WTC11 (cell line): ENCODE data around the gene ARHGAP42. TPM values are rescaled to one million over a fixed set of nuclear protein-coding genes. Genes with fewer than 3 reads are reported as not detected.

Experiments used
- ATAC-seq: fragments of 200-7000 bp; cut with Tn5 transposase; 2 replicates; pipeline ENCODE4 v1.10.0; 2021; ENCODE audit warnings: mild to moderate bottlenecking, moderate library complexity
- CTCF ChIA-PET: fragments of 300-600 bp; sonication (Branson Sonifier 250); formaldehyde crosslinking; loops from one replicate; lab custom pipeline; 2021; ENCODE audit warnings: antibody characterized with exemption; lab: Charles Lee
- POLR2A ChIA-PET: fragments of 350-600 bp; sonication (Branson Sonifier 250); formaldehyde crosslinking; loops from one replicate; lab custom pipeline; 2021; ENCODE audit warnings: antibody characterized with exemption; lab: Charles Lee
- DNase-seq: peaks from one replicate; pipeline ENCODE4 v3.0.0; 2021; ENCODE audit warnings: low spot score
- H3K27ac Mint-ChIP-seq: 2 replicates; pipeline ENCODE4 v1.8.0; 2021; ENCODE audit warnings: mixed read lengths
- H3K27me3 Mint-ChIP-seq: 2 replicates; pipeline ENCODE4 v1.8.0; 2021; ENCODE audit warnings: low read depth, mild to moderate bottlenecking, moderate library complexity, mixed read lengths
- H3K36me3 Mint-ChIP-seq: 2 replicates; pipeline ENCODE4 v1.8.0; 2021; ENCODE audit warnings: mixed read lengths
- H3K4me1 Mint-ChIP-seq: 2 replicates; pipeline ENCODE4 v1.8.0; 2022; ENCODE audit warnings: mixed read lengths
- H3K4me3 Mint-ChIP-seq: 2 replicates; pipeline ENCODE4 v1.8.0; 2021; ENCODE audit warnings: mild to moderate bottlenecking, moderate library complexity, mixed read lengths
- H3K9me3 Mint-ChIP-seq: 2 replicates; pipeline ENCODE4 v1.8.0; 2021; ENCODE audit warnings: mixed read lengths
- ESRRA ChIP-seq: sonication (generic); formaldehyde crosslinking; IDR thresholded peaks from 2 replicates; pipeline ENCODE4 v1.8.1; 2022; ENCODE audit warnings: mild to moderate bottlenecking, missing genetic modification reagents, borderline replicate concordance
- NFATC4 ChIP-seq: fragments of 250-450 bp; sonication (Bioruptor Pico); IDR thresholded peaks from 2 replicates; pipeline ENCODE4 v1.9.0; 2021; ENCODE audit warnings: mild to moderate bottlenecking
- NR1H2 ChIP-seq: sonication (generic); formaldehyde crosslinking; IDR thresholded peaks from 2 replicates; pipeline ENCODE4 v1.9.0; 2021; ENCODE audit warnings: mild to moderate bottlenecking, moderate library complexity, missing genetic modification reagents
- NR2C2 ChIP-seq: sonication (generic); formaldehyde crosslinking; IDR thresholded peaks from 2 replicates; pipeline ENCODE4 v1.8.0; 2022; ENCODE audit warnings: mild to moderate bottlenecking, missing genetic modification reagents
- SMAD3 ChIP-seq: sonication (generic); formaldehyde crosslinking; IDR thresholded peaks from 2 replicates; pipeline ENCODE4 v1.8.0; 2022; ENCODE audit warnings: missing genetic modification reagents, mild to moderate bottlenecking, borderline replicate concordance
- SMAD4 ChIP-seq: sonication (generic); formaldehyde crosslinking; IDR thresholded peaks from 2 replicates; pipeline ENCODE4 v1.8.0; 2022; ENCODE audit warnings: mild to moderate bottlenecking, missing genetic modification reagents
- TCF7 ChIP-seq: sonication (generic); formaldehyde crosslinking; IDR thresholded peaks from 2 replicates; pipeline ENCODE4 v1.8.0; 2022; ENCODE audit warnings: mild to moderate bottlenecking, low read depth, missing genetic modification reagents, moderate library complexity
- ZNF121 ChIP-seq: sonication (generic); formaldehyde crosslinking; IDR thresholded peaks from 2 replicates; pipeline ENCODE4 v1.8.0; 2023; ENCODE audit warnings: missing genetic modification reagents
- ZNF138 ChIP-seq: sonication (generic); formaldehyde crosslinking; conservative IDR thresholded peaks from 2 replicates; pipeline ENCODE4 v1.8.1; 2022; ENCODE audit warnings: mild to moderate bottlenecking, moderate library complexity, missing genetic modification reagents
- ZNF219 ChIP-seq: sonication (generic); formaldehyde crosslinking; IDR thresholded peaks from 2 replicates; pipeline ENCODE4 v1.8.0; 2023; ENCODE audit warnings: missing genetic modification reagents, mild to moderate bottlenecking, borderline replicate concordance
- ZNF232 ChIP-seq: sonication (generic); formaldehyde crosslinking; IDR thresholded peaks from 2 replicates; pipeline ENCODE4 v1.8.0; 2022; ENCODE audit warnings: mild to moderate bottlenecking, missing genetic modification reagents
- ZNF396 ChIP-seq: fragments of 250-450 bp; sonication (Bioruptor Pico); IDR thresholded peaks from 2 replicates; pipeline ENCODE4 v1.8.0; 2021; ENCODE audit warnings: mild to moderate bottlenecking, moderate library complexity, borderline replicate concordance
- ZNF416 ChIP-seq: fragments of 250-450 bp; sonication (Bioruptor Pico); IDR thresholded peaks from 2 replicates; pipeline ENCODE4 v1.9.0; 2021; ENCODE audit warnings: mild to moderate bottlenecking, inconsistent platforms
- ZNF423 ChIP-seq: fragments of 250-450 bp; sonication (Bioruptor Pico); IDR thresholded peaks from 2 replicates; pipeline ENCODE4 v2.1.2; 2022; ENCODE audit warnings: mild to moderate bottlenecking, moderate library complexity
- total RNA-seq: library from RNA; stranded (reverse); gene quantifications from 3 replicates; pipeline ENCODE4 v1.2.3, GENCODE V29; 2021
- TF ChIP-seq, protein P1 (sequence below): sonication (generic); formaldehyde crosslinking; IDR thresholded peaks from 2 replicates; pipeline ENCODE4 v1.8.1; 2023; ENCODE audit warnings: mild to moderate bottlenecking, moderate library complexity, missing genetic modification reagents
- TF ChIP-seq, protein P2 (sequence below): sonication (generic); formaldehyde crosslinking; IDR thresholded peaks from 2 replicates; pipeline ENCODE4 v1.8.1; 2023; ENCODE audit warnings: mild to moderate bottlenecking, missing genetic modification reagents, moderate library complexity
- TF ChIP-seq, protein P3 (sequence below): fragments of 250-450 bp; sonication (Bioruptor Pico); IDR thresholded peaks from 2 replicates; pipeline ENCODE4 v1.8.0; 2021; ENCODE audit warnings: mild to moderate bottlenecking
- TF ChIP-seq, protein P4 (sequence below): sonication (generic); formaldehyde crosslinking; IDR thresholded peaks from 2 replicates; pipeline ENCODE4 v1.8.1; 2022; ENCODE audit warnings: low read depth, missing genetic modification reagents, borderline replicate concordance
- TF ChIP-seq, protein P5 (sequence below): fragments of 250-450 bp; sonication (Bioruptor Pico); conservative IDR thresholded peaks from 2 replicates; pipeline ENCODE4 v1.9.0; 2021; ENCODE audit warnings: mild to moderate bottlenecking
- TF ChIP-seq, protein P6 (sequence below): sonication (generic); formaldehyde crosslinking; IDR thresholded peaks from 2 replicates; pipeline ENCODE4 v1.8.1; 2023; ENCODE audit warnings: mild to moderate bottlenecking, missing genetic modification reagents
- TF ChIP-seq, protein P7 (sequence below): sonication (generic); formaldehyde crosslinking; IDR thresholded peaks from 2 replicates; pipeline ENCODE4 v1.8.0; 2022; ENCODE audit warnings: missing genetic modification reagents

ARHGAP42 gene
- total RNA-seq, 1 experiment from 2014 or later = 32.5 TPM

DNA sequence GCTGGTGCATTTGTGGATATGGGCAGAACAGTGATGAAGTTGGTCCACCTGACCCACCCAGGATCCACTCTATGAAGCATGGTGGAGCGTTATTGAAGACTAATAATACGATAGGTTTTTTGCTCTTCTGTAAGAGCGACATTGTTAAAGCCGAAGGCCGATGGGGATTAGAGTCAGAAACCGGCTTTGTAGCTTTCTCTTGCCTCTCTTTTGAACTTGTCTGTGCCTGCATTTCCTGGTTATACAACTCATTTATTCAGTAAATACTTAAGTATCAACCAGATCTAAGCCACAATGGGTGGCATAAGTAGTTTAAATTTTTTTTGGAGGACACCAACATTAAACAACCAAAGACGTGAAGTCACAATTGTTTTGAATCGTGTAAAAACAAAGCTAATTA lies 93.4 kb downstream of the ARHGAP42 start:
- ATAC-seq (no peak), DNase-seq (no peak)
- Mint-ChIP-seq H3K4me1 (peaks cover 26% of the 10 kb centered on the region), H3K36me3 (no peaks in the 10 kb centered on the region), H3K27me3 (no peaks in the 10 kb centered on the region), H3K27ac (peak overlapping the region; percentile 63; the same call in 1 of the 2 replicates), H3K4me3 (no peak overlapping the region), H3K9me3 (no peaks in the 10 kb centered on the region)
- POLR2A ChIA-PET = no interaction called here
- CTCF ChIA-PET = no interaction called here
- no peak for TF ChIP-seq SMAD4 (CRISPR knock-in tag)
- TF ChIP-seq, protein P1, sequence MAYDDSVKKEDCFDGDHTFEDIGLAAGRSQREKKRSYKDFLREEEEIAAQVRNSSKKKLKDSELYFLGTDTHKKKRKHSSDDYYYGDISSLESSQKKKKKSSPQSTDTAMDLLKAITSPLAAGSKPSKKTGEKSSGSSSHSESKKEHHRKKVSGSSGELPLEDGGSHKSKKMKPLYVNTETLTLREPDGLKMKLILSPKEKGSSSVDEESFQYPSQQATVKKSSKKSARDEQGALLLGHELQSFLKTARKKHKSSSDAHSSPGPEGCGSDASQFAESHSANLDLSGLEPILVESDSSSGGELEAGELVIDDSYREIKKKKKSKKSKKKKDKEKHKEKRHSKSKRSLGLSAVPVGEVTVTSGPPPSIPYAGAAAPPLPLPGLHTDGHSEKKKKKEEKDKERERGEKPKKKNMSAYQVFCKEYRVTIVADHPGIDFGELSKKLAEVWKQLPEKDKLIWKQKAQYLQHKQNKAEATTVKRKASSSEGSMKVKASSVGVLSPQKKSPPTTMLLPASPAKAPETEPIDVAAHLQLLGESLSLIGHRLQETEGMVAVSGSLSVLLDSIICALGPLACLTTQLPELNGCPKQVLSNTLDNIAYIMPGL = no peak
- no peak for TF ChIP-seq ZNF232 (CRISPR knock-in tag)
- TF ChIP-seq SMAD3 (CRISPR knock-in tag) = no peak
- TF ChIP-seq, protein P2, sequence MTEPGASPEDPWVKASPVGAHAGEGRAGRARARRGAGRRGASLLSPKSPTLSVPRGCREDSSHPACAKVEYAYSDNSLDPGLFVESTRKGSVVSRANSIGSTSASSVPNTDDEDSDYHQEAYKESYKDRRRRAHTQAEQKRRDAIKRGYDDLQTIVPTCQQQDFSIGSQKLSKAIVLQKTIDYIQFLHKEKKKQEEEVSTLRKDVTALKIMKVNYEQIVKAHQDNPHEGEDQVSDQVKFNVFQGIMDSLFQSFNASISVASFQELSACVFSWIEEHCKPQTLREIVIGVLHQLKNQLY (CRISPR knock-in tag) = no peak
- TF ChIP-seq ZNF138 (CRISPR knock-in tag) = no peak
- no peak for TF ChIP-seq NR2C2 (CRISPR knock-in tag)
- TF ChIP-seq, protein P3, sequence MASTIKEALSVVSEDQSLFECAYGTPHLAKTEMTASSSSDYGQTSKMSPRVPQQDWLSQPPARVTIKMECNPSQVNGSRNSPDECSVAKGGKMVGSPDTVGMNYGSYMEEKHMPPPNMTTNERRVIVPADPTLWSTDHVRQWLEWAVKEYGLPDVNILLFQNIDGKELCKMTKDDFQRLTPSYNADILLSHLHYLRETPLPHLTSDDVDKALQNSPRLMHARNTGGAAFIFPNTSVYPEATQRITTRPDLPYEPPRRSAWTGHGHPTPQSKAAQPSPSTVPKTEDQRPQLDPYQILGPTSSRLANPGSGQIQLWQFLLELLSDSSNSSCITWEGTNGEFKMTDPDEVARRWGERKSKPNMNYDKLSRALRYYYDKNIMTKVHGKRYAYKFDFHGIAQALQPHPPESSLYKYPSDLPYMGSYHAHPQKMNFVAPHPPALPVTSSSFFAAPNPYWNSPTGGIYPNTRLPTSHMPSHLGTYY = no peak
- no peak for TF ChIP-seq TCF7 (CRISPR knock-in tag)
- no peak for TF ChIP-seq ZNF416
- TF ChIP-seq, protein P4, sequence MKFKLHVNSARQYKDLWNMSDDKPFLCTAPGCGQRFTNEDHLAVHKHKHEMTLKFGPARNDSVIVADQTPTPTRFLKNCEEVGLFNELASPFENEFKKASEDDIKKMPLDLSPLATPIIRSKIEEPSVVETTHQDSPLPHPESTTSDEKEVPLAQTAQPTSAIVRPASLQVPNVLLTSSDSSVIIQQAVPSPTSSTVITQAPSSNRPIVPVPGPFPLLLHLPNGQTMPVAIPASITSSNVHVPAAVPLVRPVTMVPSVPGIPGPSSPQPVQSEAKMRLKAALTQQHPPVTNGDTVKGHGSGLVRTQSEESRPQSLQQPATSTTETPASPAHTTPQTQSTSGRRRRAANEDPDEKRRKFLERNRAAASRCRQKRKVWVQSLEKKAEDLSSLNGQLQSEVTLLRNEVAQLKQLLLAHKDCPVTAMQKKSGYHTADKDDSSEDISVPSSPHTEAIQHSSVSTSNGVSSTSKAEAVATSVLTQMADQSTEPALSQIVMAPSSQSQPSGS (CRISPR knock-in tag) = no peak

DNA sequence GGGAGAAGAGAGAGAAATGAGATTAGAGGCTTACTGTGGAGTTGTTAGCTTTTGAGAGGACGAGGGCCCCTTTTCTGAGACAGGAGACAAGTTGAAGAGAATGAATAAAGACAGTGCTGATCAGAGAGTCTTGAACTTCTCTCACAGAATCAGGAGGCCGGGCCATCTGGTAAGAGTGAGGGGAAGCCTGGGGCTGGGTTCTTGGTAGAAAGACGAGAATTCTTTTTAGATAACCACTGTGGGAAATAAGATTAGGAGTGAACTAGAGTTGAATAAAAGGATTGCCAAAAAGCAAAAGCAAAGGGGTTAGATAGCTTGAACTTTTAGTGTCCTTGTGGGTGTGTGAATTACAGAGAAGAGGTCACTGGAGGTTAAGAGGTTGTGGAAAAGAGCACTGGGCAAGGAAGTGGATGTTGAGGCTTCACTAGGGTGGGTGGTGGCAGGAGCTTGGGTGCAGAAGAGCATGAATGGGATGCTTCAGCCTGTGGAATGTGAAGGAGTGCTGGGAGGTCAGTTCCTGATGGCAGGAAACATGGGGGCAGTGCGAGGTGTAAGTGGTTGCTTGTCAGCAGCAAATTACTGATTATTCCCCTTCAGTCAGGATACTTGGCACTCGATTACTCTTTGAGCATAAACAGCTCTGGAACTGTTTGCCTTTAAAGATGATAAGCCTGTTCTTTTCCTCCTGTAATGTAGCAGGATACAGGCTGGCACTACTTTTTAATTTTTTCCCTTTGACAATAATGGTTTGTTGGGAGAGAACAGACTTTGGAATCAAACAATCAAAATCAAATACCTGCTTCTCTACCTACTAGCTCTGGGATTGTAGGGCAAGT lies 98.3 kb downstream of the ARHGAP42 start:
- Mint-ChIP-seq H3K27me3 (no peaks in the 10 kb centered on the region), H3K9me3 (no peaks in the 10 kb centered on the region), H3K27ac (no peak overlapping the region), H3K36me3 (no peaks in the 10 kb centered on the region), H3K4me1 (peaks cover 37% of the 10 kb centered on the region), H3K4me3 (no peak overlapping the region)
- POLR2A ChIA-PET = interaction anchor here (0.6 kb wide), 1 partner anchor 41 kb away, joined by 6 read pairs; no protein-coding TSS in a partner anchor
- DNase-seq = no peak
- CTCF ChIA-PET = no interaction called here
- peak; percentile 89 for ATAC-seq
- TF ChIP-seq NR1H2 (CRISPR knock-in tag) (no peak), ZNF219 (CRISPR knock-in tag) (no peak), ZNF232 (CRISPR knock-in tag) (no peak), NFATC4 (no peak), ZNF396 (CRISPR knock-in tag) (no peak), ZNF423 (CRISPR knock-in tag) (no peak), ZNF121 (CRISPR knock-in tag) (no peak), ZNF416 (no peak), SMAD3 (CRISPR knock-in tag) (no peak), ESRRA (CRISPR knock-in tag) (no peak)
- TF ChIP-seq, protein P5, sequence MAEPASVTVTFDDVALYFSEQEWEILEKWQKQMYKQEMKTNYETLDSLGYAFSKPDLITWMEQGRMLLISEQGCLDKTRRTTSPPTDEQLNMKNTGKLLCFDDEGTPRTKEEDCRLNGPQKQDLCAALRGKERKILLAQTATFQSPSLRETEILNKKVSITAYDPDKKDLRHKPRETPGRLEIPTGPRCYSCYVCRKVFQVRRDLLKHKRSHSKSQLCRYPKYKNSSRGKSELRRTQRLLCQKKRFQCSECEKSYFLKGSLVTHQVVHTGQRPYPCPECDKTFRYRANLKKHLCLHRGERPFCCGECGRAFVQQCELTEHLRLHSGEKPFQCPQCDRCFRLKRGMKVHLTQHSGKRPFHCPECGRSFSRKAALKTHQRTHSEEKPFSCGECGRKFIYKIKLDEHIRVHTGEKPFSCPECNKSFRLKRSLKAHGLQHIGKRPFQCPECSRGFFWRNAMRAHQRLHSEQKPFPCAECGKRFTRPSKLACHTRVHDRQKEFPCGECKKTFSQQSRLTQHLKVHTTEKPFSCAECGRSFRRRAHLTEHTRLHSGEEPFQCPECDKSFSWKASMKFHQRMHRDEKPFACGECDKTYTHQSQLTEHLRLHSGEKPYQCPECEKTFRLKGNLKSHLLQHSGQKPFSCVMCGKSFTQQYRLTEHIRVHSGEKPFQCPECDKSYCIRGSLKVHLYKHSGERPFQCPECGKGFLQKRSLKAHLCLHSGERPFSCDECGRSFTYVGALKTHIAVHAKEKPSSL (CRISPR knock-in tag) = no peak
- TF ChIP-seq, protein P6, sequence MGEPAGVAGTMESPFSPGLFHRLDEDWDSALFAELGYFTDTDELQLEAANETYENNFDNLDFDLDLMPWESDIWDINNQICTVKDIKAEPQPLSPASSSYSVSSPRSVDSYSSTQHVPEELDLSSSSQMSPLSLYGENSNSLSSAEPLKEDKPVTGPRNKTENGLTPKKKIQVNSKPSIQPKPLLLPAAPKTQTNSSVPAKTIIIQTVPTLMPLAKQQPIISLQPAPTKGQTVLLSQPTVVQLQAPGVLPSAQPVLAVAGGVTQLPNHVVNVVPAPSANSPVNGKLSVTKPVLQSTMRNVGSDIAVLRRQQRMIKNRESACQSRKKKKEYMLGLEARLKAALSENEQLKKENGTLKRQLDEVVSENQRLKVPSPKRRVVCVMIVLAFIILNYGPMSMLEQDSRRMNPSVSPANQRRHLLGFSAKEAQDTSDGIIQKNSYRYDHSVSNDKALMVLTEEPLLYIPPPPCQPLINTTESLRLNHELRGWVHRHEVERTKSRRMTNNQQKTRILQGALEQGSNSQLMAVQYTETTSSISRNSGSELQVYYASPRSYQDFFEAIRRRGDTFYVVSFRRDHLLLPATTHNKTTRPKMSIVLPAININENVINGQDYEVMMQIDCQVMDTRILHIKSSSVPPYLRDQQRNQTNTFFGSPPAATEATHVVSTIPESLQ (CRISPR knock-in tag) = no peak
- TF ChIP-seq, protein P7, sequence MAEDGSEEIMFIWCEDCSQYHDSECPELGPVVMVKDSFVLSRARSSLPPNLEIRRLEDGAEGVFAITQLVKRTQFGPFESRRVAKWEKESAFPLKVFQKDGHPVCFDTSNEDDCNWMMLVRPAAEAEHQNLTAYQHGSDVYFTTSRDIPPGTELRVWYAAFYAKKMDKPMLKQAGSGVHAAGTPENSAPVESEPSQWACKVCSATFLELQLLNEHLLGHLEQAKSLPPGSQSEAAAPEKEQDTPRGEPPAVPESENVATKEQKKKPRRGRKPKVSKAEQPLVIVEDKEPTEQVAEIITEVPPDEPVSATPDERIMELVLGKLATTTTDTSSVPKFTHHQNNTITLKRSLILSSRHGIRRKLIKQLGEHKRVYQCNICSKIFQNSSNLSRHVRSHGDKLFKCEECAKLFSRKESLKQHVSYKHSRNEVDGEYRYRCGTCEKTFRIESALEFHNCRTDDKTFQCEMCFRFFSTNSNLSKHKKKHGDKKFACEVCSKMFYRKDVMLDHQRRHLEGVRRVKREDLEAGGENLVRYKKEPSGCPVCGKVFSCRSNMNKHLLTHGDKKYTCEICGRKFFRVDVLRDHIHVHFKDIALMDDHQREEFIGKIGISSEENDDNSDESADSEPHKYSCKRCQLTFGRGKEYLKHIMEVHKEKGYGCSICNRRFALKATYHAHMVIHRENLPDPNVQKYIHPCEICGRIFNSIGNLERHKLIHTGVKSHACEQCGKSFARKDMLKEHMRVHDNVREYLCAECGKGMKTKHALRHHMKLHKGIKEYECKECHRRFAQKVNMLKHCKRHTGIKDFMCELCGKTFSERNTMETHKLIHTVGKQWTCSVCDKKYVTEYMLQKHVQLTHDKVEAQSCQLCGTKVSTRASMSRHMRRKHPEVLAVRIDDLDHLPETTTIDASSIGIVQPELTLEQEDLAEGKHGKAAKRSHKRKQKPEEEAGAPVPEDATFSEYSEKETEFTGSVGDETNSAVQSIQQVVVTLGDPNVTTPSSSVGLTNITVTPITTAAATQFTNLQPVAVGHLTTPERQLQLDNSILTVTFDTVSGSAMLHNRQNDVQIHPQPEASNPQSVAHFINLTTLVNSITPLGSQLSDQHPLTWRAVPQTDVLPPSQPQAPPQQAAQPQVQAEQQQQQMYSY (CRISPR knock-in tag) = no peak
